Activated naive CD4-positive, alpha-beta T cell treated with anti-CD3 and anti-CD28 coated beads, Interleukin-2, amount 50 U/mL, for 72 hours (primary cell): ENCODE measurements around the gene TSPAN14. TPM values are rescaled to one million over a fixed set of nuclear protein-coding genes. Genes with fewer than 3 reads are reported as not detected.

ENCODE experiments used
- ATAC-seq, 2 donors: fragments of 150-1000 bp; cut with Tn5 transposase; 2 replicates each; pipeline ENCODE4 v1.10.0; 2021; ENCODE audit warnings: mild to moderate bottlenecking in 2 of 2, moderate library complexity in 2 of 2
- DNase-seq, 2 donors: peaks; one replicate each; pipeline ENCODE4 v3.0.0; 2021 to 2022; ENCODE audit warnings: low spot score in 2 of 2
- H3K27ac Mint-ChIP-seq, 2 donors: one replicate each; pipeline ENCODE4 v1.8.0; 2022; ENCODE audit warnings: mild to moderate bottlenecking in 2 of 2, mixed read lengths in 2 of 2
- H3K36me3 Mint-ChIP-seq, 2 donors: one replicate each; pipeline ENCODE4 v1.8.0; 2022; ENCODE audit warnings: mixed read lengths in 2 of 2
- H3K9me3 Mint-ChIP-seq, 2 donors: one replicate each; pipeline ENCODE4 v1.8.0; 2022; ENCODE audit warnings: mixed read lengths in 2 of 2
- total RNA-seq, 2 donors: library from RNA; stranded (reverse); gene quantifications; one replicate each; pipeline ENCODE4 v1.2.3, GENCODE V29; 2022

TSPAN14 gene
- total RNA-seq = 10 to 100 TPM; 30.7 to 53.6 TPM

GRCh38 chr10:80453842-80454512 lies at the start of gene TSPAN14:
TSS of gene TSPAN14 (plus strand) at chr10:80454310. CDS start at chr10:80489234, 34,924 bp downstream.
- DNase-seq (peak; percentile 77 to 80), ATAC-seq (peak; percentile 75 to 83)
- peak within 1 kb of the TSS; percentile 94 to 95 for H3K27ac Mint-ChIP-seq
- H3K9me3 Mint-ChIP-seq = no peaks in the 10 kb centered on the region
- H3K36me3 Mint-ChIP-seq = peaks cover 13 to 17% of the 10 kb centered on the region in 2 donors

GRCh38 chr10:80405035-80405434 lies 49.1 kb upstream of the TSPAN14 start:
- H3K36me3 Mint-ChIP-seq = no peaks in the 10 kb centered on the region
- DNase-seq = no peak
- no peaks in the 10 kb centered on the region for H3K9me3 Mint-ChIP-seq
- ATAC-seq = no peak
- no peak overlapping the region for H3K27ac Mint-ChIP-seq

GRCh38 chr10:80405626-80406025 lies 48.5 kb upstream of the TSPAN14 start:
- DNase-seq (no peak), ATAC-seq (no peak)
- Mint-ChIP-seq H3K36me3 (no peaks in the 10 kb centered on the region), H3K27ac (no peak overlapping the region), H3K9me3 (no peaks in the 10 kb centered on the region)

- DNase-seq = no peak
- Mint-ChIP-seq H3K27ac (no peak overlapping the region), H3K36me3 (no peaks in the 10 kb centered on the region), H3K9me3 (no peaks in the 10 kb centered on the region)
- no peak for ATAC-seq
Observed at GRCh38 chr10:80406204-80406603, 47.9 kb upstream of the TSPAN14 start.

- ATAC-seq (peak; percentile 78 to 87), DNase-seq (peak; percentile 51 to 85)
- H3K36me3 Mint-ChIP-seq = no peaks in the 10 kb centered on the region
- no peaks in the 10 kb centered on the region for H3K9me3 Mint-ChIP-seq
- peak overlapping the region; percentile 86 to 98 for H3K27ac Mint-ChIP-seq
Observed at GRCh38 chr10:80407812-80408241, 46.3 kb upstream of the TSPAN14 start.

- ATAC-seq (peak; percentile 77 to 96), DNase-seq (peak; percentile 86 to 91)
- Mint-ChIP-seq H3K36me3 (no peaks in the 10 kb centered on the region), H3K9me3 (no peaks in the 10 kb centered on the region), H3K27ac (peak within 1 kb of the TSS; percentile 86 to 98)
Observed at GRCh38 chr10:80408242-80409101, 45.6 kb upstream of the TSPAN14 start, which contains the start of gene PRXL2A. TSS of gene PRXL2A (plus strand) at chr10:80408551. CDS start at chr10:80420468, 11,917 bp downstream.

- DNase-seq (no peak), ATAC-seq (no peak)
- H3K27ac Mint-ChIP-seq = peak overlapping the region; percentile 25 to 86
- H3K9me3 Mint-ChIP-seq = no peaks in the 10 kb centered on the region
- no peaks in the 10 kb centered on the region for H3K36me3 Mint-ChIP-seq
Observed at GRCh38 chr10:80409121-80409520, 45.0 kb upstream of the TSPAN14 start.

GRCh38 chr10:80410122-80410521 lies 44.0 kb upstream of the TSPAN14 start:
- DNase-seq (no peak), ATAC-seq (no peak)
- no peaks in the 10 kb centered on the region for H3K9me3 Mint-ChIP-seq
- no peaks in the 10 kb centered on the region for H3K36me3 Mint-ChIP-seq
- no peak overlapping the region for H3K27ac Mint-ChIP-seq

- ATAC-seq = no peak
- Mint-ChIP-seq H3K9me3 (no peaks in the 10 kb centered on the region), H3K36me3 (no peaks in the 10 kb centered on the region), H3K27ac (no peak overlapping the region)
- DNase-seq = no peak
Observed at GRCh38 chr10:80410578-80411145, 43.4 kb upstream of the TSPAN14 start.

GRCh38 chr10:80411267-80411668 lies 42.8 kb upstream of the TSPAN14 start:
- DNase-seq (no peak), ATAC-seq (no peak)
- Mint-ChIP-seq H3K36me3 (no peaks in the 10 kb centered on the region), H3K9me3 (no peaks in the 10 kb centered on the region), H3K27ac (no peak overlapping the region)

GRCh38 chr10:80411681-80412220 lies 42.4 kb upstream of the TSPAN14 start:
- H3K27ac Mint-ChIP-seq = no peak overlapping the region
- ATAC-seq (no peak), DNase-seq (no peak)
- no peaks in the 10 kb centered on the region for H3K9me3 Mint-ChIP-seq
- H3K36me3 Mint-ChIP-seq = no peaks in the 10 kb centered on the region

- peak overlapping the region; percentile 34 to 48 for H3K27ac Mint-ChIP-seq
- DNase-seq (no peak), ATAC-seq (peak in 1 of 2 donors; percentile 9)
- no peaks in the 10 kb centered on the region for H3K9me3 Mint-ChIP-seq
- H3K36me3 Mint-ChIP-seq = no peaks in the 10 kb centered on the region
Observed at GRCh38 chr10:80412486-80412885, 41.6 kb upstream of the TSPAN14 start.

- no peaks in the 10 kb centered on the region for H3K36me3 Mint-ChIP-seq
- no peaks in the 10 kb centered on the region for H3K9me3 Mint-ChIP-seq
- peak overlapping the region in 1 of 2 donors; percentile 34 for H3K27ac Mint-ChIP-seq
- no peak for DNase-seq
- ATAC-seq = peak in 1 of 2 donors; percentile 17
Observed at GRCh38 chr10:80413271-80413996, 40.7 kb upstream of the TSPAN14 start.

- Mint-ChIP-seq H3K27ac (peak overlapping the region in 1 of 2 donors; percentile 34), H3K36me3 (no peaks in the 10 kb centered on the region), H3K9me3 (no peaks in the 10 kb centered on the region)
- DNase-seq (no peak), ATAC-seq (no peak)
Observed at GRCh38 chr10:80414142-80414895, 39.8 kb upstream of the TSPAN14 start.

- no peak overlapping the region for H3K27ac Mint-ChIP-seq
- ATAC-seq (no peak), DNase-seq (no peak)
- H3K36me3 Mint-ChIP-seq = no peaks in the 10 kb centered on the region
- H3K9me3 Mint-ChIP-seq = no peaks in the 10 kb centered on the region
Observed at GRCh38 chr10:80415734-80416478, 38.2 kb upstream of the TSPAN14 start.
